HL-60 (cell line): ENCODE data around the gene MAGI2.
A peak's percentile ranks its signal among the peaks of the same experiment; 100 is the strongest.

Source experiments
- DNase-seq, 2 experiments: peaks; one replicate each; pipeline ENCODE4 v3.0.0-alpha.2; 2010 to 2020; ENCODE audit warnings: low read depth in 1 of 2, low spot score in 1 of 2
- H3K27ac ChIP-seq: fragments of 250-450 bp; sonication (Bioruptor Pico); replicated peaks from 2 replicates; pipeline ENCODE4 v1.5.1; 2020; ENCODE audit warnings: mild to moderate bottlenecking, moderate library complexity
- H3K27me3 ChIP-seq: fragments of 250-450 bp; sonication (Bioruptor Pico); 2 replicates; pipeline ENCODE4 v1.5.1; 2021; ENCODE audit warnings: mild to moderate bottlenecking, moderate library complexity; ENCODE audit not compliant: insufficient read depth, poor library complexity, severe bottlenecking
- H3K4me3 ChIP-seq: replicated peaks from 2 replicates; pipeline ENCODE4 v1.5.1; 2011; ENCODE audit warnings: mild to moderate bottlenecking, control low read depth, low read length; ENCODE audit not compliant: insufficient read depth
- CTCF ChIP-seq: IDR thresholded peaks from one replicate; pipeline ENCODE4 v1.5.1; 2011; ENCODE audit warnings: low read length, control low read depth, inconsistent platforms; ENCODE audit not compliant: insufficient read depth
- GABPA ChIP-seq: IDR thresholded peaks from 2 replicates; pipeline ENCODE4 v1.6.1; 2012; ENCODE audit warnings: low read depth
- POLR2AphosphoS5 ChIP-seq: IDR thresholded peaks from 2 replicates; pipeline ENCODE4 v1.6.1; 2012; ENCODE audit warnings: low read depth
- REST ChIP-seq: IDR thresholded peaks from 2 replicates; pipeline ENCODE4 v1.6.1; 2012; ENCODE audit warnings: low read depth; ENCODE audit not compliant: insufficient replicate concordance
- SPI1 ChIP-seq: IDR thresholded peaks from 2 replicates; pipeline ENCODE4 v1.6.1; 2012; ENCODE audit warnings: low read depth, mild to moderate bottlenecking, borderline replicate concordance

MAGI2 gene

DNA sequence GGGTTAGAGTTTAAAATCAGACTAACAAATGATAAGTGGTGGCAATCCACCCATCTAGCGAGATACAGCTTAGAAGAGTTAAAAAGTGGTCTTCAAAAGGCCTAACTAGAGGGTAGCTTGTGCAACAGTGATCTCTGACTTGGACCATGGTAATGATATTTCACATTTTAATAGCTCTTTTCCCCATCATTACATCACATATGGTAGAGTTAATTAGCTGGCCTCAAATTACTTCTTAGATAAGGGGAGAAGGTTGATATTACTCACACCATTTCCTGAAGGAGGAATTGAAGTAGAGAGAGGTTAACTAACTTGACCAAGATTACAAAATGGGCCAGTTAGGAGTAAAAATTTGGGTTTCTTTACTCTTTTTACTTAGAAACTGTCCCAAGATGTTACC lies 1431.3 kb downstream of the MAGI2 start:
- Histone ChIP-seq H3K27ac (no peak overlapping the region), H3K4me3 (no peak overlapping the region), H3K27me3 (peaks cover 19% of the 10 kb centered on the region)
- no peak for TF ChIP-seq SPI1
- TF ChIP-seq REST: no peak
- TF ChIP-seq CTCF: no peak
- no peak for TF ChIP-seq POLR2AphosphoS5
- TF ChIP-seq GABPA: no peak
- no peak for DNase-seq

GRCh38 chr7:78020874-78021249 lies 1432.6 kb downstream of the MAGI2 start:
- Histone ChIP-seq H3K4me3 (no peak overlapping the region), H3K27ac (no peak overlapping the region), H3K27me3 (peaks cover 19% of the 10 kb centered on the region)
- TF ChIP-seq REST: no peak
- no peak for TF ChIP-seq CTCF
- no peak for TF ChIP-seq POLR2AphosphoS5
- no peak for TF ChIP-seq SPI1
- no peak for TF ChIP-seq GABPA
- no peak for DNase-seq

GRCh38 chr7:78020136-78020873 lies 1433.2 kb downstream of the MAGI2 start:
- Histone ChIP-seq H3K27ac (no peak overlapping the region), H3K4me3 (peak overlapping the region; percentile 50), H3K27me3 (peaks cover 19% of the 10 kb centered on the region)
- DNase-seq: peak; percentile 33 to 53
- TF ChIP-seq CTCF (peak; percentile 52), SPI1 (no peak)

- peak overlapping the region; percentile 50 for H3K4me3 ChIP-seq
- H3K27me3 ChIP-seq: peaks cover 16% of the 10 kb centered on the region
- DNase-seq: peak; percentile 27 to 64
- no peak overlapping the region for H3K27ac ChIP-seq
- TF ChIP-seq CTCF: no peak
- TF ChIP-seq REST: no peak
- TF ChIP-seq SPI1: no peak
- no peak for TF ChIP-seq POLR2AphosphoS5
- no peak for TF ChIP-seq GABPA
Observed at GRCh38 chr7:78019447-78020135, 1433.9 kb downstream of the MAGI2 start.
